Activated T-helper 1 cell treated with anti-CD3 and anti-CD28 coated beads, Interleukin-12 subunit alpha, Interleukin-12 subunit beta, Interleukin-2, Interleukin-4 antibody, amounts not matched to agents 30 ng/mL and 10 ng/mL and 1 ng/mL, durations not matched to agents 14 hours and 24 hours and 36 hours (primary cell): ENCODE results near the gene SUPT4H1. TPM values are rescaled to one million over a fixed set of nuclear protein-coding genes. Genes with fewer than 3 reads are reported as not detected.

ENCODE experiments used
- DNase-seq: peaks from one replicate; pipeline ENCODE4 v3.0.0; 2021; ENCODE audit warnings: low spot score
- H3K27ac Mint-ChIP-seq: one replicate; pipeline ENCODE4 v1.8.0; 2021; ENCODE audit warnings: mild to moderate bottlenecking, mixed read lengths
- H3K27me3 Mint-ChIP-seq: one replicate; pipeline ENCODE4 v1.8.0; 2022; ENCODE audit warnings: mild to moderate bottlenecking, moderate library complexity, mixed read lengths; ENCODE audit not compliant: insufficient read depth
- H3K36me3 Mint-ChIP-seq: one replicate; pipeline ENCODE4 v1.8.0; 2021; ENCODE audit warnings: low read depth, mixed read lengths
- H3K4me1 Mint-ChIP-seq: one replicate; pipeline ENCODE4 v1.8.0; 2021; ENCODE audit warnings: low read depth, mixed read lengths
- H3K4me3 Mint-ChIP-seq: one replicate; pipeline ENCODE4 v1.8.0; 2021; ENCODE audit warnings: mild to moderate bottlenecking, moderate library complexity, mixed read lengths
- H3K9me3 Mint-ChIP-seq: one replicate; pipeline ENCODE4 v1.8.0; 2021; ENCODE audit warnings: mixed read lengths
- intact Hi-C: fragments of 100-400 bp; cut with micrococcal nuclease; formaldehyde crosslinking; loops from one replicate; pipeline ENCODE4 v1.15.1; 2024
- total RNA-seq: library from RNA; stranded (reverse); gene quantifications from 2 replicates; pipeline ENCODE4 v1.2.3, GENCODE V29; 2022

Gene SUPT4H1
- total RNA-seq, 1 donor from 2014 or later: 138 TPM

GRCh38 chr17:58332778-58333735 is 18.9 kb downstream of the SUPT4H1 start:
- Mint-ChIP-seq H3K4me3 (peak overlapping the region; percentile 100), H3K9me3 (no peaks in the 10 kb centered on the region), H3K36me3 (peaks cover 35% of the 10 kb centered on the region), H3K27me3 (peaks cover 2% of the 10 kb centered on the region), H3K27ac (peak overlapping the region; percentile 99), H3K4me1 (peaks cover 58% of the 10 kb centered on the region)
- intact Hi-C loops: loop anchor here (1.0 to 10.0 kb wide), 4 partner anchors 84 to 672 kb away; partner anchors contain the start of genes RAD51C, RNF43 and TEX14
- DNase-seq: peak; percentile 58

DNA sequence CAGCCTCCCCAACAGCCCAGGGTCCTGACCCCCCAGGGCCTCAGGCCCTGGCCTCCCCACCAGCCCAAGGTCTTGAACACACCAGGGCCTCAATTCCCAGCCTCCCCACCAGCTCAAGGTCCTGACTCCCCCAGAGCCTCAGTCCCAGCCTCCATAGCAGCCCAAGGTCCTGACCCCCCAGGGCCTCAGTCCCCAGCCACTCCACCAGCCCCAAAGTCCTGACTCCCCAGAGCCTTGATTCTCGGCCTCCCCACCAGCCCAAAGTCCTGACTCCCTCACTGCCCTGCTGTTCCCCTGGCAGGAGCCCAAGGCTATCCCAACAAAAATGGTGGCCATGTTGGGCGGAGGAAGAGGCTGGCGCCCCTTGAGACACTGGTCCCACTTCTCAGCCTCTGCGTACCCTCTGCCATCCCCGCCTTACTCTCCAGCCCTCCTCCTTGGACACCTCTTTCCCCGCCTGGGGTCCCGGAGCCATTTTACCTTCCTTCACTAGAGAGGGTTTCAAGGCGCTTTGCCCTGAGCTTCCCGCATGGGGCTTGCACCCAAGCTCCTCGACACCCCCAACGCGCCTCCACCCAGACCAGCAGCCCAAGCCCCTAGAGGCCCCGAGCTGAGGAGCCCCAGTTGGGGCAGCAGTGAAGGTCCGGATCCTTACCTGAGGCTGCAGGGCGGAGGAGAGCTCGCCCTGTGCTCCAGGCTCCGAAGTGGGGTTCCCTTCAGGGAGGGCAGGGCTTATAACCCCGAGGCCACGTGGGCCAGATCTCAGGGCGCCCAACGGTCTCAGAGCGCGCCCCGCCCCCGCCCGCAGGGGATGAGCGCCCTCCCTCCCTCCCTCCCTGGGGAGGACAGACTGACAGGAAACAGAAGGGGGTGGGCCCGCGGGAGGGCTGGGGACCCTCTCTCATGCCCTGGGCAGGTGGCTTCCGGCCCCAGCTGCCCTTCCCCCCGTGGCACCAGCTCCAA is 19.9 kb downstream of the SUPT4H1 start:
- DNase-seq: peak; percentile 91
- H3K9me3 Mint-ChIP-seq: no peaks in the 10 kb centered on the region
- H3K27me3 Mint-ChIP-seq: peaks cover 2% of the 10 kb centered on the region
- intact Hi-C loops: loop anchor here (1.0 to 10.0 kb wide), 4 partner anchors 85 to 673 kb away; partner anchors contain the start of genes RAD51C, RNF43 and TEX14
- H3K27ac Mint-ChIP-seq: peak overlapping the region; percentile 99
- H3K4me3 Mint-ChIP-seq: peak overlapping the region; percentile 100
- peaks cover 35% of the 10 kb centered on the region for H3K36me3 Mint-ChIP-seq
- H3K4me1 Mint-ChIP-seq: peaks cover 58% of the 10 kb centered on the region

DNA sequence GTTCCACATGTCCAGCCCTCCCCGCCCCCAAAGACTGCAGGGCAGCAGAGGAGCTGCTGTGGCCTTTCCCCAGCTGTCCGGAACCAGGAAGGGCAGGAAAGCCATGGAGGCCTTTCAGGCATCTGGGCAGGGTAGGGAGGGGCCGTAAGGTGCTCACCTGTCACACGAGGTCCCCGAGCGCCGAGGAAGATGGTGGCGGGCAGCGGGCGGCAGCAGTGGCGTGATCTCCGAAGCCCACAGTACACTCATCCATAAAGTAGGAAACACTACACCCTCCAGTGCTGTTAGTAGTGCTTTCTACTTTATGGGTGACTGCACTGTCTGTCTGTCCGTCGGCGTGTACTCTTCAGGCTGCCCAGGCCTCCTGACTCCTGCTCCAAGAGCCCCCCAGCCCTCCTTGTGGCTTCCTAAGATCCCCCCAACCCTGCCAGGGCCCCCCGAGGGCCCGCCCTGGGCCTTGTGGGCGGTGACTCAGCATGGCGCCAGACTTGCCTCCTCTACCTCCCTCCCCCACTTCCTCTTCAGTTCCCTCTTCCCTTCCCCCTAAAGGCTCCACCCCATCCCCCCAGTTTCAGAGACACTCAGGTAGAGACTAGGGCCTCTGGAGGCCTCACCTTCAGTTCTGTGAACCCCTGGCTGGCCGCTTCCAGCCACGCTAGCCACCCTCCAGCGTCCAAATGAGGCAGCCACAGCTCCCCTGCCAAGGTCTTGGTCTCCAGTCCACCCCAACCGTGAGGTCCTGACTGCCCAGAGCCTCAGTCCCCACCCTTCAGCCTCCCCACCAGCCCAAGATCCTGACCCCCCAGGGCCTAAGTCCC is 20.8 kb downstream of the SUPT4H1 start:
- Mint-ChIP-seq H3K4me1 (peaks cover 55% of the 10 kb centered on the region), H3K27me3 (peaks cover 2% of the 10 kb centered on the region), H3K4me3 (peak overlapping the region; percentile 100), H3K27ac (peak overlapping the region; percentile 99), H3K9me3 (no peaks in the 10 kb centered on the region), H3K36me3 (peaks cover 36% of the 10 kb centered on the region)
- intact Hi-C loops: loop anchor here (5.0 to 10.0 kb wide), 3 partner anchors 301 to 674 kb away; partner anchors contain the start of genes RAD51C and TEX14
- DNase-seq: peak; percentile 56

DNA sequence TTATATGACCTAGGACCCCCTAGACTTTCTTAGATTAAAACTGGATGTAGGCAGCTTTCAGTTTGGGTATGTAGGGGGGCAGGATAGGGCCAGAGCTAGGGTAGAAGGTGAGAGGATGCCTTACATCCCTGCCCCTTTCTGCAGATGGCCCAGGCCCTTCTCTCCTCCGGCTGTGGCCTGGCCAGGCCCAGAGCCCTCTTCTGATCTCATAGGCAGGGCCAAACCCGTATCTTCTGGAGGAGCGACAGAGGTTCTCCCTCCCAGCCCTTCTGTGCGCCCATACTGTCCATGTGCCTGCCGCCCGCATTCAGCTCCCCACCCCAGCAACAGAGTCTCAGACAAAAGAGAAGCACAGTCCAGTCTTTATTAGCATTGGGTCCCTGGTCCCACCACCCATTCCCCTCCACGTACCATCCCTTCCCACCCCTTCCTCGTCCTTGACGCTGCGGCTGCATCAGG is 21.4 kb downstream of the SUPT4H1 start:
- DNase-seq: no peak
- peaks cover 2% of the 10 kb centered on the region for H3K27me3 Mint-ChIP-seq
- H3K27ac Mint-ChIP-seq: peak overlapping the region; percentile 99
- intact Hi-C loops: loop anchor here (5.0 to 10.0 kb wide), 3 partner anchors 302 to 674 kb away; partner anchors contain the start of genes RAD51C and TEX14
- H3K4me3 Mint-ChIP-seq: peak overlapping the region; percentile 100
- H3K4me1 Mint-ChIP-seq: peaks cover 51% of the 10 kb centered on the region
- H3K36me3 Mint-ChIP-seq: peaks cover 40% of the 10 kb centered on the region
- H3K9me3 Mint-ChIP-seq: no peaks in the 10 kb centered on the region

DNA sequence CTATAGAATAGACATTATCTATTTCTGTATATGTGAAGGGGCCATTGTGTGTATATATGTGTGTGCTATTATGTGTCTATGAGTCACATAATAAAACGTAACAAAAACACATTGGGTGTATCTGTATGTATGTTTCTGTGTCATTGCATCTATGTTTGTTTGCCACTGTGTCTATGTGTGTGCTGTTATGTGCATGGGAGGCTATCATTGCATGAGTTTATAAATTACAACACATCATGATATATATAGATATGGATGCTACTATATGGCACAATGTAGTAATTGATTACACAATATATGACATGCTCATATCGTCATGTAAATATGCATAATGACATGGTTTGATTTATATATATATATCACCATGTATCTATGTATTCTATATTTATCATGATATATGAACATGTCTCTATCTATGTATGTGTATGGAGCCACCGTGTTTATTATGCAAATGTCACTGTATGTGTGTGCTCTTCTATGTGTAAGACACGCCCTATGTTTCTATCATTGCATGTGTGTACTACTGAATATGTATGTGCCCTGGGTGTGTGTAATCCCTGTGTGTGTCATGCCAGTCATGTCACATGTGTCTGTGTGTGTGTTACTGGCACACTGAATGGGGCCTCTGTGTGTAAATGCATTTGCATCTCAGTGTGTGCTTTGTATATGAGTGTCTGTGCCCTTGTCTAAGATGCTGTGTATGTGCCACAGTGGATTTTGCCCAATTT is 22.0 kb downstream of the SUPT4H1 start:
- peak; percentile 51 for DNase-seq
- Mint-ChIP-seq H3K27me3 (peaks cover 2% of the 10 kb centered on the region), H3K36me3 (peaks cover 40% of the 10 kb centered on the region), H3K27ac (peak overlapping the region; percentile 99), H3K9me3 (no peaks in the 10 kb centered on the region), H3K4me1 (peaks cover 50% of the 10 kb centered on the region), H3K4me3 (peak overlapping the region; percentile 100)
- intact Hi-C loops: loop anchor here (1.0 to 10.0 kb wide), 11 partner anchors 8 to 675 kb away; partner anchors contain the start of genes DYNLL2, MKS1, RAD51C and SUPT4H1

DNA sequence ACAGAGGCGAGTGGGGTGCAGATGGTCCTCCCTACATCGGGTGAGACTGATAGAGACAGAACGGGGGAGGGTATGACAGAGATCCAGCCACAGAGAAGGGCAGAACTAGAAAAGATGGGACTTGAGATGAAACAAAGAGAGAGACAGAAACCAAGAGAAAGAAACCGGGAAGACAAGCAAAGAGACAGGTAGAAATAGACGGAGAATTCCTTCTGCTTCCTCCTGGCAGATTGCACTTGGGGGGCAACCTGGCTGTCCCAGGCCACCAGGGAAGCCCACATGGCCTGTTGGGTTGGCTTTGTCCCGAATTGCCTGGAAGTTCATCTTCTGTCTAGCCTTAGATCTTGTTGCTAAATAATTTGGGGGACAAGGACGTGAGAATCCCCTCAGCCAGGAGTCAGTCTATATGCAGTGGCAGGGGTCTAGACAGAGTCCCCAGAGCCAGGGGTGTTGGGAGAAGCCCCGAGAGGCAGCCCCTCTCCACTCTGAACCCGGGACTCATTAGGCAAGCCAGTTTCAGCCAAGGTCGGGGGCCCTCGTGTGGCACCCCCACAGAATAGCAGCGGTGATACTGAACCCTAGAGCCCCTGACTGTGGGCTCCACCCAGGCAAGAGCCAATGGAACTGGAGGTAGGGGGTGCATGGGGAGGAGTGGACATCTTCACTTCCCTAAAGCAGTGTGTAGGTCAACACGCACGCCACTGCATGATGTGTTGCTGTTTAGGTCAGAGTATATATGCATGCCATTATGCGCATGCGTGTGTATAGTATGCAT is 22.8 kb downstream of the SUPT4H1 start:
- H3K4me1 Mint-ChIP-seq: peaks cover 45% of the 10 kb centered on the region

DNA sequence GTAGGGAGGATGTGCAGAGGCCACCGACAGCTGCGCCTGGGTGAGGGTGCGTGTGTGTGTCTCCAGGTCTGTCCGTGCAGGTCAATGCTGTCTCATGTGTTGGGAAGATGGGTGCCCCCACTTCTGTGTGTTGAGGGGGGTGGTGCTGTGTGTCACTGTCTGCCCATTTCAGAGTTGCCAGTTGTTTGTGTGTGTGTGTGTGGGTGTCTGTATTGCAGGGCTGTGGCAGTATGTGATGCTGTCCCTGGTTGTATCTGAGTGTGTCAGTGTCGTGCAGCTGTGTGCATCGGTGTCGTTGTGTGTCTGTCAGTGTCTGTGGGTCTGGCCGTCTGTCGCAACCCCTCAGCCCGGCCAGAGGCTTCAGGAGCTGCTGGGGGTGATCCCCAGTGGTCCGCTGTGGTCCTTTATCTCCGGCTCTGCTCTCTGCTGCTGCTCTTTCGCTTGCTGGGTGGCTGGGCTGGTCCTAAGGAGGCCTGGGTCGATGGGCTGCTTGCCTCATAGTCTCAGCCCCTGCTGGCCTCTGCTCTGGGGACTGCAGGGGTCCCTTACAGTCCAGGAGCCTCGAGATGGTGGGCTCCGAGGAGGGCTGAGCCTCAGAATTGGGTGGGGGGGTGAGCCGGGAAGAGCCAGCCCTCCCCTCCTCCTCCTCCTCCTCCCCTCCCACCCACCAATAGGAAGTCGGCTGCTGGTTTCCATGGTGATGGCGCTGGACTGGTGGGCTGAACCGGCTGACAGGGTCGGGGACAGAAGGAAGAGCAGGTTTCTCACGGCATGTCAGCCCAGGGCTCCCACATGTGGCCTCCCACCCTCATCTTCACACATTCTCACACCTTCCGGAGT is 23.6 kb downstream of the SUPT4H1 start, which contains the start of gene TSPOAP1:
TSPOAP1 (minus strand) TSS at position 601 of the 840 bp plus-strand sequence. CDS start 875 bp downstream, outside the sequence.
- Mint-ChIP-seq H3K9me3 (no peaks in the 10 kb centered on the region), H3K27me3 (peaks cover 2% of the 10 kb centered on the region), H3K4me1 (peaks cover 44% of the 10 kb centered on the region), H3K4me3 (peak within 1 kb of the TSS; percentile 100), H3K36me3 (peaks cover 40% of the 10 kb centered on the region), H3K27ac (peak within 1 kb of the TSS; percentile 93)
- intact Hi-C loops: loop anchor here (1.0 to 2.0 kb wide), 9 partner anchors 10 to 246 kb away; partner anchors contain the start of genes DYNLL2, MKS1, RNF43 and SUPT4H1
- DNase-seq: peak; percentile 77

More for the DNA sequence above, 22.8 kb downstream of the SUPT4H1 start:
- peak; percentile 81 for DNase-seq
- intact Hi-C loops: loop anchor here (1.0 to 2.0 kb wide), 8 partner anchors 9 to 246 kb away; partner anchors contain the start of genes DYNLL2, MKS1 and SUPT4H1
- Mint-ChIP-seq H3K9me3 (no peaks in the 10 kb centered on the region), H3K27me3 (peaks cover 2% of the 10 kb centered on the region), H3K4me3 (peak overlapping the region; percentile 100), H3K27ac (peak overlapping the region; percentile 93), H3K36me3 (peaks cover 40% of the 10 kb centered on the region)

GRCh38 chr17:58327363-58328194 is 24.4 kb downstream of the SUPT4H1 start:
- H3K4me1 Mint-ChIP-seq: peaks cover 44% of the 10 kb centered on the region
- peaks cover 41% of the 10 kb centered on the region for H3K36me3 Mint-ChIP-seq
- no peaks in the 10 kb centered on the region for H3K9me3 Mint-ChIP-seq
- intact Hi-C loops: loop anchor here (1.0 to 2.0 kb wide), 3 partner anchors 90 to 245 kb away; partner anchors contain the start of genes DYNLL2, MKS1 and RNF43
- no peaks in the 10 kb centered on the region for H3K27me3 Mint-ChIP-seq
- H3K4me3 Mint-ChIP-seq: peak overlapping the region; percentile 100
- peak overlapping the region; percentile 93 for H3K27ac Mint-ChIP-seq
- DNase-seq: no peak
